SH-SY5Y (cell line): Measurements from ENCODE around the gene HLA-DRA.

Source experiments
- GATA2 ChIP-seq: IDR thresholded peaks from 2 replicates; pipeline ENCODE4 v1.6.1; 2011; ENCODE audit warnings: mild to moderate bottlenecking, low read depth, low read length
- GATA3 ChIP-seq: IDR thresholded peaks from 2 replicates; pipeline ENCODE4 v1.6.1; 2011; ENCODE audit warnings: low read depth, mild to moderate bottlenecking, low read length, moderate library complexity

The HLA-DRA gene

DNA sequence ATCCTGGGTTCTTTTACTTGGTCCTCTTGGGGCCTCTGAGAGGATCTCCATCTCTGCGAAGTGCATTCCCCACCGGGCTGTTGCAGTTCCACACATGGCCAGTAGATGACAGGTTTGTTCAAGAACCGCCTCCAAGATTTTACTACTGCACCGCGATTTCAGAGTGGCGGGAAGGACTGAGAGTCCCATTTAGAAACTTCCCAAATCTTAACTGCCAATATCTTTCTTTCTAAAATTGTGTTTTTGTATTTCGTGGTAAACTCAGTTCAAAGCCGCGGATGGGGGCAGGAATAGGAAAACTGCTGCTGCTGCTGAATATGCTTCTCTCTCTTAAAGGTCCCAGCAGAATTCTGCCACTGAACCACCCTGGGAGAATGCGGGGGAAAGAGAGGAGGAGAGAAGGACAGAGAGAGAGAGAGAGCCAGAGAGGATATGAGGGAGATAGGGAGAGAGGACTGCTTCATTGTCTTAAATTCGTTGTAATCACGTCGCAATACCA is 24.1 kb upstream of the HLA-DRA start:
- TF ChIP-seq GATA2 (no peak), GATA3 (no peak)

DNA sequence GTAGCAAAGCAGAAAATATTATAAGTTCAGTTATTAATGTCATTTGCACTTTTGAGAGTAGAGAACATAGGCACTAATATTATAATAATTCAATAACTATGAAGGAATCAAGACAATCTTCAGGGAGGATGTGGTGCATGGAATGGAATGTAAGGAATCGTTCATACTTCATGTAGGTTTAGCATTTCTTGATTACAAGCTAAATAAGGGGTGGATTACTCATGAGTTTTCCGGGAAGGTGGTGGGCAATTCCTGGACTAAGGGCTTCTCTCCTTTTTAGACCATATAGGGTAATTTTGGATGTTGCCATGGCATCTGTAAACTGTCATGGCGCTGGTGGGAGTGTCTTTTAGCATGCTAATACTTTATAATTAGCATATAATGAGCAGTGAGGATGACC is 23.7 kb upstream of the HLA-DRA start:
- TF ChIP-seq GATA2 (no peak), GATA3 (no peak)

DNA sequence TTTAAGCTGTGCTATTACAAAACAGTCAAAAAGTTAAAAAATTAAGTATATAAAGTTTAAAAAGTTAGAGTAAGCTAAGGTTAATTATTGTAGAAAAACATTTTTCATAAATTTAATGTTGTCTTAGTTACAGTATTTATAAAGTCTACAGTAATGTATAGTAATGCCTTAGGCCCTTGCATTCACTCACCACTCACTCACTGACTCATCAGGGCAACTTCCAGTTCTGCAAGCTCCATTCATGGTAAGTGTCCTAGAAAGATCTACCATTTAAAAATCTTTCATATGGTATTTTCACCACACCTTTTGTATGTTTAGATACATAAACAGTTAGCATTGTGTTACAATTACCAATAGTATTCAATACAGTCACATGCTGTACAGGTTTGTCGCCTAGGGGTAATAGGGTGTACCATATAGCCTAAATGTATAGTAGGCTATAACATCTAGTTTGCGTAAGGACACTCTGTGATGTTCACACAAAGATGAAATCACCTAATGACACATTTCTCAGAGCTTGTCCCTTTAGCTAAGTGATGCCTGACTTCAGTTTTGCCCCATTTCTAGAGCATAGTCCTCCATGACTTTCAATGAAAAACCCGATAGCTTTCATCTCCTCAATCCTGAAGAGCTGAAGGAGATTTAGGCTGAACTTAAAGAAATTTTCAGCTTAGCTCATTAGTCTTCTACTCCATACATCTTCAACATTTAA is 14.9 kb upstream of the HLA-DRA start:
- TF ChIP-seq GATA3 (no peak), GATA2 (no peak)

DNA sequence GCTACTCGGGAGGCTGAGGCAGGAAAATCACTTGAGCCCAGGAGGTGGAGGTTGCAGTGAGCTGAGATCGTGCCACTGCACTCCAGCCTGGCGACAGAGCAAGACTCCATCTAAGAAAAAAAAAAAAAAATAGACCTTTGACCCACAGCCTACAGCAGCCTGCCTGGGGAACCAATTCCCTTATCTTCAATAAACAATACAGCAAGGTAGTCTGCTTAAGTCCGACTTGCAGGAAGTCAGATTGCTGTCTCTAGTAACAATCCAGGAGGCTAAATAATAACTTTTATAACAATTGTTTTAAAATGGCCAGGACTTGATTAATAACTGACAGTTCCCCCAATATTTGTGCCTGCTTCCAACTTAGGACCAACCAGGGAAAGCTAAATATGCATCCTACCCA is 13.3 kb upstream of the HLA-DRA start:
- no peak for TF ChIP-seq GATA2
- TF ChIP-seq GATA3: no peak

DNA sequence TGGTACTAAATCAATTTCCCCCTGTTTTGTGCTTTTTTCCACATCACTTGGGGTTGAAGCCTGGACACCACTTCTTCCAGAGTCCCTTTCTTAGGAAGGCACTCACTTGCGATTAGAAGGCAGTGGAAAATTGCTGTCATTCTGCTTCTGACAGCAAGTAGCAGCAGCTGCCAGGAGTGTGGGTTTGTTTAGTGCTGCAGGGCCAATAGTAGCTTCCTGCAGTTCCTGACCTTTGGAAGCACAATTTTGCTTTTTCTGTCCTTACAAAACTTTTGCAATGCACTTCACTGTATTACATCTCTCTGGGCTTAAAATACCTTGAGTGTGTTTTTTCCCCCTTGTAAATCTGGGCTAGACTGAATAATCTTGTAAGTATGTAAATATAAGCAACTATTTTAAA is 12.5 kb upstream of the HLA-DRA start:
- no peak for TF ChIP-seq GATA3
- no peak for TF ChIP-seq GATA2

DNA sequence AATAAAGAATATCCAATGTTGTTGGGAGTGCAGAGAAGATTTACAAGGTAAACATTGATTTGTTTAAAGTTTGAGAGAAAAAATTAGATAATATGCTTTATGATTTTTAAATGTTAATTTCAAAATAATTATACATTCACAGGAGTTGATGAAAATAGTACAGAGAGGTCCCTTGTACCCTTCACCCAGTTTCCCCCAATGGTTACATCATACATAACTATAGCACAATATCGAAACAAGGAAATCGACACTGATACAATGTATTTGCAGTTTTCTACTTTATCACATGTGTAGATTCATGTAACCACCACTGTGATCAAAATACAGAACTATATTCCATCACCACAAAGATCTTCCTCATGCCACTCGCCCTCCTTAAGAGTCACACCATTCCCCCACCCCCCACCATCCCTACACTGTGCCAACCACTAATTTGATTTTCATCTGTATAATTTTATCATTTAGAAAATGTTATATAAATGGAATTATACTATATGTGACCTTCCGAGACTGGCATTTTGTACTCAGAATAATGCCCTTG is 11.7 kb upstream of the HLA-DRA start:
- TF ChIP-seq GATA3 (no peak), GATA2 (no peak)

DNA sequence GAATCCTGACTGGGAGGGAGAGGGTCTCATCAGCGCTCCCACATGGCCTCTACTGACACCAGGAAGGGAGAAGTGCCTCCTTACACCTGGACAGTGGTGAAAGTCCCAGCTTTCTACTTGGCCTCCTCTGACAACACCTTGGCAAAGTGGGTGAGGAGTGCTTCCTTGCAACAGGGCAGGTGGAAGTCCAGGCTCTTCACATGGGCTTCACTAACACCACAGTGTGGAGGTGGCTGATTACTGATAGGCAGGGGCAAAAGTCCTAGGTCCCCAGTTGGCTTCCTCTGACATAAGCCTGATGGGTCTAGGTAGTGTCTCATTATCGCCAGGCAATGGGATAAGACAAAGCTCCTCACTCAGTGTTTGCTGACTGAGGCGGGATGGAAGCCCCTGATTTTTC is 9.5 kb upstream of the HLA-DRA start:
- TF ChIP-seq GATA3 (no peak), GATA2 (no peak)

DNA sequence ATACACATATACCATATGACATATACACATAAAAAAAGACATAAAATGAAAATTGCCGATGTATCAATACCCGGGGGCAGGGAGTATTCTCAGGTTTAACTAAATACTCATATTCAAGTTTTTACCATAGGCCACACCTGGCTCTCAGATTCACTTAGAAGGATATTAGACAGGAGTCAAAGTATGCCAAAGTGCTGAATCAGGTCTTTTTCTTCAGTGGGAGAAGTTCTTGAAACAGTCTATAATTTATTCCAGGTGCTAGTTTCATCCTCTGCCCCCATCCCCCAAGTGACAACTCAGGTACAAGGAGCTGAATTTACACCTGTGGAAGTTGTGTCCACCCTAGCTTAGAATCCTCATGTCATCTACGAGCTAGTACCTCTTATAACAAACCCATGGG is 8.5 kb upstream of the HLA-DRA start:
- TF ChIP-seq GATA3: no peak
- no peak for TF ChIP-seq GATA2

DNA sequence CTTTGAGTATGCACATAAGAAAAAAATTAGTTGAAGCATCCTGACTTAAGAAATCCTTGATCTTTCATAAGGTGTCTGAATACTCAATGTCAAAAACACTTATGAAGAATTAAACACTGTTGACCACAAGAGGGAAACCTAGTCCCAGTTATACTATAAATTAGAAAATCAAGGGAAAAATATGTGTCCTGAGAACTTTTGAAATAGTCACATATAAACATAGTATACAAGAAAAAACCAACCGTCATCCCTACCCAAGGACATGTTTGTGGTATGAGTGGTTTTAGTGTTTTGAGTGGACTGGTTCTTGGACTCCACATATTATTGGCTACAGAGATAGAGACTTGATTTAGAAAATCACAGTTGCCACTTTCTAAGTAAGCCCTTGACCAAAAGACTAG is 7.6 kb upstream of the HLA-DRA start:
- no peak for TF ChIP-seq GATA3

DNA sequence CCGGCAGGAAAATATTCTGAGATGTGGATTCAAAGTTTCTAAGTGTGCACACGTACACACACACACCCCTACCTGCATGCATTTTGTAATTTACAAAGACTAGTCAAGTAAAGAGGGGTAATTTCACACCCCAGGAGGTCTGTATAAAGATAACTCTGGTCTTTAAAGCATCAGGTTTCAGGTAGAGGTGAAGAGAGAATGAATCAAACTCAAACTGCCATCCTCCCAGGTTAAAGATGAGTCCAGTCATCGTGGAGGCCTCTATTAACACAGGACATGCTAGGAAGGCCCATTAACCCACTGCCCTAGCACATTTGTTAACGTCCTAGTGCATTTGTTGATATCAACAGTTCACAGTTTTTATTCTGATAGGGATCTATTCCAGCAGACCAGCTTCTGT is 3.5 kb upstream of the HLA-DRA start:
- TF ChIP-seq GATA3: no peak
- TF ChIP-seq GATA2: no peak

DNA sequence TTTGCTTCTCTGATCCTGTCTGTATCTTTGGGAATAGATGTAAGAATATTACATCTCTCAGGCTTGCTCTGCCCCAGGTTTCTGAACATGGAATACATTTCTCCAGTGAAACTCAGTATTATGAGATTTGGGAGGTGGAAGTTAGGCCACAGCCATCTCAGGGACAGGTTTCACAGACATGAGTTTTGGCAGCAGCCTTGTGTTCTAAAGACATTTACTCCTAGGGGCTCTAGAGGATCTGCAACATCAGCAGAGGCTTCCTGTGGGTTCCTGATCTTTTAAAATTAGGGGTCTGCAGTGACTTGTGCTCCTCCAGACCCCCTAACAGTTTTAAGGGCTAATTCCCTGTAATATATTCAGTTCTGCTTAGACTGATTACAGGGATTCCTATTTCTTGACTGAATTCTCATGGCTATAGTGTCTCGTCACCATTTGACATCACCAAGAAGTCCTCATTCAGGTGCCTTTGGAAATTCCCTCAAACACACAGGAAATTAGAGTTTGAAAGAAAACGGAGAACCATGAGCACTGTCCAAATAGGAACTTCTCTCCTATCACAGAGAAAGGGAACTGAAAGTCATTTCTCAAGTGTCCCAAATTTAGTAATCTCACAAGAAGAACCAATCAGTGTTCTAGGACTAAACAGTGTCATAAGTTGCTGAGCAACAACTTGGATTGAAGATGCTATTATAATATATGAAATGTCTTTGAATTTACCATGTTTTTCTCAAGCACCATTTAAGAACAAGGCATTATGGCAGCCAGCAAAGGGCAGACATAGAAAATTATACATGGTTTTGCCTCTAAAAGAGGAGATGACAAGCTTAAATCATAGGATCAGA is 2.5 kb upstream of the HLA-DRA start:
- TF ChIP-seq GATA2 (no peak), GATA3 (no peak)

DNA sequence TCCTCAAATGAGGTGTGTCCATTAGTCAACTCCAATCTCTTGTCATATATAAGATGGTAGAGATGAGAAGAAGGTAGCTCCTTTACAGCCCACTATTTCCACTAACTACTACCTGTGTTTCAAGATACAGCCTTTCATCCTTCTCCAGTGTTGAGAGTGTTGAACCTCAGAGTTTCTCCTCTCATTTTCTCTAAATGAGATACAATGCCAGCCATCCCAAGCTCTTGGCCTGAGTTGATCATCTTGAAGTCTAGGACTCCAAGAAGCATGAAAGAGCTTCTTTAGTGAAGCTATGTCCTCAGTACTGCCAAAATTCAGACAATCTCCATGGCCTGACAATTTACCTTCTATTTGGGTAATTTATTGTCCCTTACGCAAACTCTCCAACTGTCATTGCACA is 548 bp upstream of the HLA-DRA start:
- no peak for TF ChIP-seq GATA2
- TF ChIP-seq GATA3: no peak

DNA sequence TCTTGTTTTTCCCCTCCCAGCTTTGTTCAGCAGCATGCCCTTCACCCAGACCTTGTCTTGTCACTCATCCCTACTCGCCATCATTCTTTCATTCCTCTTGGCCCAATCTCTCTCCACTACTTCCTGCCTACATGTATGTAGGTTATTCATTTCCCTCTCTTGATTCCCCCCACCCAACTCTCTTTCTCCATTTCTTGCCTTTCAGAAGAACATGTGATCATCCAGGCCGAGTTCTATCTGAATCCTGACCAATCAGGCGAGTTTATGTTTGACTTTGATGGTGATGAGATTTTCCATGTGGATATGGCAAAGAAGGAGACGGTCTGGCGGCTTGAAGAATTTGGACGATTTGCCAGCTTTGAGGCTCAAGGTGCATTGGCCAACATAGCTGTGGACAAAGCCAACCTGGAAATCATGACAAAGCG is 2.6 kb downstream of the HLA-DRA start:
- TF ChIP-seq GATA2 (no peak), GATA3 (no peak)

DNA sequence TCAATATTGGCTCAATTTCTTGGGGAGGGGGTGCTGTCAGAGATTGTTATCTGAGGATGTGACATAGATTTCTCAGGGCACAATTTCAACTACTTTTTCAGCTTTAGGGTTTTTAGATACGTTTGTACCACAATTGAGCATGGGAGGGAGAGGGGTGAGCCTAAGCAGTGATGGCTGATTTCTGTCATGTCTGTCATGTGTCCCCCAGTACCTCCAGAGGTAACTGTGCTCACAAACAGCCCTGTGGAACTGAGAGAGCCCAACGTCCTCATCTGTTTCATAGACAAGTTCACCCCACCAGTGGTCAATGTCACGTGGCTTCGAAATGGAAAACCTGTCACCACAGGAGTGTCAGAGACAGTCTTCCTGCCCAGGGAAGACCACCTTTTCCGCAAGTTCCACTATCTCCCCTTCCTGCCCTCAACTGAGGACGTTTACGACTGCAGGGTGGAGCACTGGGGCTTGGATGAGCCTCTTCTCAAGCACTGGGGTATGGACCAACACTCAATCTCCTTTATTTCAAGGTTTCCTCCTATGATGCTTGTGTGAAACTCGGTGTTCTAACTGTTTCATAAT is 3.4 kb downstream of the HLA-DRA start:
- TF ChIP-seq GATA3 (no peak), GATA2 (no peak)
